Mesenteric fat pad (tissue), 1 donor: ENCODE results near the gene TAF5L. TPM values are rescaled to one million over a fixed set of nuclear protein-coding genes. Genes with fewer than 3 reads are reported as not detected.
"Not testable (repeated sequence)": the region's sequence is repeated elsewhere in the genome, so short reads cannot be mapped to it uniquely, and the experiment has no call there.

Source experiments
- DNase-seq: peaks from one replicate; pipeline ENCODE4 v3.0.0-alpha.2; 2020; ENCODE audit warnings: low spot score
- total RNA-seq: library from RNA; stranded (reverse); fragmentation: NEBNext Ultra II Directional; extraction: Animal tissue kit (Norgen Biotek cat#: 25700); gene quantifications from one replicate; pipeline ENCODE4 v1.2.1, GENCODE V29; 2021
- donor health status: DM: yes; HTN: yes; CAD: no.

Gene TAF5L
- total RNA-seq, 1 donor from 2014 or later, result 24.8 TPM

DNA sequence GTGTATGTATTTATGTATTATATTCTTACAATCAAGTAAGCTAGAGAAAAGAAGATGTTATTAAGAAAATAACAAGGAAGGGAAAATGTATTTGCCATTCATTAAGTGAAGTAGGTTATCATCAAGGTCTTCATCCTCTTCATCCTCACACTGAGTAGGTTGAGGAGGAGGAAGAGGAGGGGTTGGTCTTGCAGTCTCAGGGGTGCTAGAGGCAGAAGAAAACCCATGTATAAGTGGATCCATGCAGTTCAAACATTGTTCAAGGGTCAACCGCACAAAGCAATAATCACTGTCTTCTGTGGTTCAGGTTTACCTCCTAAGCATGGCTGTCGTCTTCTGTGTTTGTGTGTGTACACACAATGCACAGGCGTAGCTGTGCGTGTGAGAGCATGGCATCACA, 17.0 kb upstream of the TAF5L start:
- no peak for DNase-seq

DNA sequence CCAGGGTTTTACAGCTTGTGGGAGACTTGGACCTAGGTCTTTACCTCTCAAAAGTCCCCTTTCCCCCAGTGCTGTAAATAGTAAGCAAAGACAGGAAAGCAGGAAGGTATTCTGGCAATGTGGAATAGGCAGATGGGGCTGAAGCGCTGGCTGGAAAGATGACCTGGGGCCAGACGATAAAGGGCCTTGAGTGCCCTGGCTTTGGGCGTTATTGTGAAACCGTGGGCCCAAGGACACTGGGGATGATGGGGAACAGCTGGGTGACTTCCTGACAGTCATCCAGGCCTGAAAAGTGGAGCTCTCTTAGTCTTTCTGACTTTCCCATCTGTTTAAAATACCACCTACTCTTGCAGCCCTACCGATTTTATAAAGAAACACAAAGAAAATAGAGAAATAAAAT, 16.5 kb upstream of the TAF5L start:
- DNase-seq, result peak; percentile 57

DNA sequence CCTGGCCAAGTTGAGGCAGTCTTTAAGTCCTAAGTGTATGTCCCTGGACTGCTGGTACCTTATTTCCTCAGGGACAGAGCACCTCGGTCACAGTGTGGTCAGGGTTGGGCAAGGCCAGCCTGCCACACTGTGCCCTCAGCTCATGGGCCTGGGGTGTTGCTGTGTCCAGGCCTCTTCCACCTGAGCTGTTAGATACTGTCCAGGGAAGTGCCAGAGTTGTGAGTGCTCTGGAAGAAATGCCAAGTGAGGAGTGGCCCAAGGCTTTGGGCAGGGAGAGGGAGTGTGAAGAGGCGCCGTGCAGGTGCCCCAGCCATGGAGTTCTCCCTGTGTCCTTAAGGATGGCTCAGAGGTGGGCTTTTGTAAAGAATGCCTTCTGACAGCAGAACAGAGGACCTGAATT, 15.4 kb upstream of the TAF5L start:
- DNase-seq, result peak; percentile 57

DNA sequence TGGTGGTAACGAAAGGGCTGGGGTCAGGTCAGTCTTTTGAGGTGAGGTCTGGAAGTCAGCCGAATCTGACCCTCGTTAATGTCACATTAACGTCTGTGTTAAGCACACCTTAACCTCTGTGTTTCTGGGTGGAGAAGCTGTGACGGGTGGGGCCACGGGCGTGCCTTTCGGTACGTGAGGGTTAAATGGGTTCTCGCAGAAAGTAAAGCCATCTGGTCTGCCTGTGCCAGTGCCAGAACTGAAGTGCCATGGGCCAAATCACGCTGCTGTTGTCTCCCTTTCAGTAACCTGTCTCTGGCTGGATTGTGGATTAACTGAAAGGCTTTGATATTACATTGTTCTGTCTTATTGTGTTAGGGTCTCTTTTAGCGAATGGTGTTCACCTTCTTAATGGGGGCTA, 14.5 kb upstream of the TAF5L start:
- DNase-seq, result no peak

DNA sequence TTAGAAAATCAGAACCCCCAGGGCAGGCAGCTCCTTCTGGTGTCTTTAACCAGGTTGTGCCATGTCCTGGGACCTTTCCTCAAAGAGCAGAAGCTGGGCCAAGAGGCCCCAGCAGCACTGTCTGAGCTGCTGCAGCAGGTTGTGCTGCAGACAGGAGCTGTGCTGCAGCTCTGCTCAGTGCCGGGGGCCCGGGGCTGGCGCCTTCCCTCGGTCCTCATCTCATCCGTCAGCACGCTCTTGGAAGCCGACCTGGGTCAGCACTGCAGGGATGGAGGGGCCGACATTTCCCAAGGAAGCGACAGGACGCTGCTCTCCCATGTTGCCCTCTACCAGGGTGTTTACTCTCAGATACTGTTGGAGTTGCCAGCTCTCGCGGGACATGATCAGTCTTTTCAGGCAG, 11.8 kb upstream of the TAF5L start:
- no peak for DNase-seq

DNA sequence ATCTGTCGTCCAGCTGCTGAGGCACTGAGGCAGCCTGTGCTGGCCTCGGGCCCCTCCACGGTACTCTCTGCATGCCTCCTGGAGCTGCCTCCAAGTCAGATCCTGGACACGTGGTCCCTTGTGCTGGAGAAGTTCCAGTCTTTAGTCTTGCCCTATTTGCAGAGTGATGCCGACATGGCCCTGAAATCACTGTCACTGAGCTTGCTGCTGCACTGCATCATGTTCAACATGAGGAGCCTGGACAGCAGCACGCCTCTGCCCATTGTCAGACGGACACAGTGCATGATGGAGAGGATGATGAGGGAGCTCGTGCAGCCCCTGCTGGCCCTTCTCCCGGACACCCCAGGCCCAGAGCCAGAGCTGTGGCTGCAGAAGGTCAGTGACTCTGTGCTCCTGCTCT, 10.1 kb upstream of the TAF5L start:
- no peak for DNase-seq

DNA sequence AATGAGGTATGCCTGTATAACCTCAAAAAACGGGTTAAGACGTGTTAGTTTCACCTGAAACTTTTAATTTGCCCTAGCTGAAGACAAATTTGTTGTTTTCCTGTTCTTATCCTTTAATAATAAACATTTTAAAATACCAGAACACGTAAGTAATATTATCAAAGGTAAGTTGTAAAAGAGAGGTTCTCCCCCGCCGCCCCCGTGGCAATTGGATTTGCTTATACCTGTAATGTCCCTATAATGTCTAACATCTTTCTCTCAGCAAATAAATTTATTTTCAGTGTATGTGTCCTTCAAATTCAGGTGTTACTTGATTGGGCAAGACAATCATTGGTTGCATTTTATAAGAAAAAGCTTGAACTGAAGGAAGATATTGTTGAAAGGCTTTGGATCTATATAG, 6.0 kb upstream of the TAF5L start:
- no peak for DNase-seq

DNA sequence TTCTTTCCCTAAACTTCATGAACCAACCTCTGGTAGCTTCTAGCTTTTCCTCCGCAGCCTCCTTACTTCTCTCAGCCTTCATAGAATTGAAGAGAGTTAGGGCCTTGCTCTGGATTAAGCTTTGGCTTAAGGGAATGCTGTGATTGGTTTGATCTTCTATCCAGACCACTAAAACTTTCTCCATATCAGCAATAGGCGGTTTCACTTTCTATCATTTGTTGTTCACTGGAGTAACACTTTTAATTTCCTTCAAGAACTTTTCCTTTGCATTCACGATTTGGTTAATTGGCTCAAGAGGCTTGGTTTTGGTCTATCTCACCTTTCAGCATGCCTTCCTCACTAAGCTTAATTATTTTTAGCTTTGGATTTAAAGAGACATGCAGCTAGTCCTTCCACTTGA, 5.2 kb upstream of the TAF5L start:
- DNase-seq, result no peak

DNA sequence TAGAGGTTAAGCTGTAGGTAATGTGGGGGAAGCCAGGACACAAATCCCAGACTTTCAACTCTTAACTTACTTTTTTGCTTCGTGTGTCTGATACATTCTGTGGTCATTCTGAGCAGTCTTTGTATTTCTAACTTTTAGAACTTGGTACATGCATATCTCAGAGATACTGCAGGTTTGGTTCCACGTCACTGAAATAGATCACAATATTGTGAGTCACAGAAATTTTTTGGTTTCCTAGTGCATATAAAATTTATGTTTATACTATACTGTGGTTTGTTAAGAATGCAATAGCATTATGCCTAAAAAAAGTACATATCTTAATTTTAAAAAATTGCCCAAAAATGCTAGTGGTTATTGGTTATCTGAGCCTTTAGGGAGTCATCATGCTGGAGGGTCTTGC, 3.3 kb upstream of the TAF5L start:
- no peak for DNase-seq

DNA sequence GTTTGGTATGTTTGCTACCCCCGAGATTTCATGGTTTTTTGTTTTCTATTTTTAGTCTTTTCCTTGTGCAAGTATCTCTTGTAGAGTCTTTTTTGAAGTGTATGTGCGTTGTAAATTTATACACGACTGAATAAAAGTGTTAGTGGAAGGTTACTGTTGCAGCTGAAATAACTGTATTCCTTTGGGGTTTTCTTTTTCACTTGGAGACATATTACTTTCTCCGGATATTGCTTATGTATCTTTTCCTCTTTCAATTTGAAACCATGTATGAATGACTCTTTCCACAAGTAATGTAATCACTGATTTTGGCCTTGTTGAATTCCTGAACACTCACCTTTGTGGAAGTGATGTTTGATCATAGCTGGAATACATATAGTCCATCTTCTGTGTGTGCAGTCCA, 1.1 kb upstream of the TAF5L start:
- no peak for DNase-seq

DNA sequence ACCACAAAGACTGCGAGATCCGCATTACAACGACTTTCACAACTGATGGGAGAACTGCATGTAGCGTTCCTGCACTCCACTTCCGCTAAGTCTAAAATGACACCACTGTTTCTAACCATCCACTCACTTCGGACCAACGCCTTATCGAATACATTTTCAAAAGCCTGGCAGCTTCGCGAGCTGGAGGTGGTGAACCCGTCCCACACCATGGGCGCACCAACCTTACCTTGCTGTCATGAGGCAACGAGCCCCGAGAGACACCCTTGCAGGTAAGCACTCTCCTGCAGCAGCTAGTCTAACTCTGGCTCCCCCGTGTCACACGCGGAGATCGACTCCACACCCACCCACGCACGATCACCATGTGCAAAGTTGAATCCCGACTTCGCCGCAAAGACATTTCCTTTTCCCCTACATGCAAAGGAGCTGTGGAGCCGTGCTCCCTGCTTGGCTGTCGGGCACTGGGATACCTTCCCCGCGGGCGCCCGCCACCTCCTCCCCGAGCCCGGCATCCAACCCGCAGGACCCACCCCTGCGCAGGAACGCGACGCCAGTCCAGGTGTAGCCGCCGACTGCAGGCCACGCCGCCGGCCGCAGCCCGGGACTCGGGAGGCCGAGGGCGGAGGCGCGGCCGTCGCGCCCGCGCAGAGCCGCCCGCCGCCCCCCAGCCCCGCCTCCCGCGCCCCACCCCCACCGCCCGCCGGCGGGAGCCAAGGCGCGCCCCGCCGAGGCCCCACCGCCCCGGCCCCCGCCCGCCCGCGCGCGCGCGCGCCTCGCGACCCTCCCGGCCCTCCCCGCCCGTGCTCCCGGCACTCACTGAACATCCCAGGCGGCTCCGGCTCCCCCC, 629 bp downstream of the TAF5L start:
- DNase-seq, result no peak

DNA sequence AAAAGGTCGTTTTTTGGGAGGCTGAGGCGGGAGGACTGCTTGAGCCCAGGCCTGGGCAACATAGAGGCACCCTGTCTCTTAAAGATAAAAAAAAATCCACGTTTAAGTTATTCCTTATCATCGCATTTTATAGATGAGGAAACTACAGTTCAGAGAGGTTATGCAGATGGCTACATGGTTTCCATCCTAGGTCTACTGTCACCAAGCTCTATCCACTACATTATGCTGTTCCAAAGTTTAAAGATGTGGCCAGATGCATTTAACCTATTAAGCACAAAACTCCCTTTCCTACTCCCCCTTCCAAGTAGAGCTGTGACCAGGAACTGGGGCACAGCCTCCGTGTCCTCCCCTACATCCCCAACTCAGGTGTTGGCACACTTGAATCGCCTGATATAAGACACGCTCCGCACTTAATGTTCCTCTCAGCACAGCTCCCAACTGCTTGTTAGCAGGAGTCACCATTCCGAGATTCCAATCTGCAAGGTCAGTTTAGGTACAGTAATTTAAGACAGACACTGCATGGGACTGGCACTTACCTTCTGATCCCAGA, 1.3 kb downstream of the TAF5L start:
- no peak for DNase-seq

DNA sequence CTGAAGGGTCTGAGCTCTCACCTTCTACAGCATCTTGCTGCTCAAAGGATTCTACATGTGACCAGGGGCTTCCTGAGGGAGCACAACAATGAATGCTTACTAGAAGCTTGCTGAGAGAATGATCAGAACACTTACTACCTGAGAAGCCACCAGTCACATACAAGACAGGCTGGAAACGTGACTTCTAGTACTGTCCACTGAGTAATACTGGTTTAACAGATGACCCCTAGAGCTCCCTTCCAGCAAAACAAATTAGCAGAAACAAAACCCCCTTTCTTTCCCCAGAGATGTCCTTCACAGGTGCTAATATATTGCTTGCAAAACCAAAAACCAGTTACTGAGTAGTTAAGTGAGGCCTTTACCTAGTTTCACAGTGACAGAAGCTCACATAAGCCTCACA, 2.1 kb downstream of the TAF5L start:
- no peak for DNase-seq

DNA sequence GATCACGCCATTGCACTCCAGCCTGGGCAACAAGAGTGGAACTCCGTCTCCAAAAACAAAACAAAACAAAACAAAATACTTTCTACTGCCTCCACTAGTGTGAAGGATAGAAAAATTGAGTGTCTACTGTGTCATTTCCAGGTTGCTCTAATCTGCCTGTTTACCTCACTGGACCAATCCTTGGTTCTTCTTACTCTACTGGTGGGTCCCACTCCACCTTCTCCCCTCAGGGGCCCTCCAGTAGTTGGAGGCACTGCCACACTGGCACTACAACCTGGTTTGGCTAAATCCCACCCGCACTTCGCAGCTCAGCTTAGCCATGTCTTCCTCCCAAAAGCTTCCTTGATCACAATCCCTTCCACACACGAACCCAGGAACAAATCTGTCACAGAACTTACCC, 2.7 kb downstream of the TAF5L start:
- no peak for DNase-seq

DNA sequence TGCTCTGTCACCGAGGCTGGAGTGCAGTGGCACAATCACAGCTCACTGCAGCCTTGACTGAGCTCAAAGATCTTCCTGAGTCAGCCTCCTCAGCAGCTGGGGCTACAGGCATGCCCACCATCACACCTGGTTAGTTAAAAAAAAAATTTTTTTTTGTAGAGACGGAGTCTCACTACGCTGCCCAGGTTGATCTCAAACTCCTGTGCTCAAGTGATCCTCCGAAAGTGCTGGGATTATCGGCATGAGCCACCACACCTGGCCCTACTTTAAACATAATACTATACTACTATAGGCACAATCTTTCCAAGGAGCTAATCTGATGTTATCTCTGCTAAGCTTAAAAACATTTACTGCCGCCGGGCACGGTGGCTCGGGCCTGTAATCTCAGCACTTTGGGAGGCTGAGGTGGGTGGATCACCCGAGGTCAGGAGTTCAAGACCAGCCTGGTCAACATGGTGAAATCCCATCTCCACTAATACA, 3.2 kb downstream of the TAF5L start:
- not testable (repeated sequence) for DNase-seq

DNA sequence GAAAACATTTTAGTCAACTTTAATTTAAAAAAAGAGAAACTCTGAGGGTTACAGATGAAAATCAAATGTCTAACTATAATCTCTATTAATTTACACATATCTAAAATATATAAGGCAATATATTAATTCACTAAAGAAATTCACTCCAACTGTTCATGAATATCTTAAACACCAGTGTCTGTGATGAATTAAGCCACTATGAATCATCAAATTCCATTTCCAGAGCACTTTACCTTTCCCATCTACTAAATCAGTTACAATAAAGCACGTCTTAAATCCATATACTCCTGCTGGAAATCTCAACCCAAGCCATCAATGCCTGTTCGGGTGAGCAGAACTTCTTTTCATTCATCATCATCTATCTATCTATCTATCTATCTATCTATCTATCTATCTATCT, 4.3 kb downstream of the TAF5L start:
- DNase-seq, result no peak

DNA sequence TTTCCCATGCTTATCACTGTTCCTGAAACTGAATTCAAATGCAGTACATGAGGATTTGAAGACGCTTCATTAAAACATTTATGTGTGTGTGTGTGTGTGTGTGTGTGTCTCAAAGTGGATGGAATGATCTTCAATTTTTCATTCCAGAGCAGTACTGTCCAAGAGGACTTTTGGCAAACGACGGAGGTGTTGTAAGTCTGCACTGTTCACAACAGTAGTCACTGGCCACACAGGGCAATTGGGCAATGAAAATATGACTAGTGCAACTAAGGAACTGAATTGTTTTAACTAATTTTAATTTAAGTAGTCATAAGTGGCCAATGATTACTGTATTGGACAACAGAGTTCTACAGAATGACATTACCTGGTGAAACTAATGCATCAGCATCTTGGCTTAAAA, 5.0 kb downstream of the TAF5L start:
- DNase-seq, result no peak

DNA sequence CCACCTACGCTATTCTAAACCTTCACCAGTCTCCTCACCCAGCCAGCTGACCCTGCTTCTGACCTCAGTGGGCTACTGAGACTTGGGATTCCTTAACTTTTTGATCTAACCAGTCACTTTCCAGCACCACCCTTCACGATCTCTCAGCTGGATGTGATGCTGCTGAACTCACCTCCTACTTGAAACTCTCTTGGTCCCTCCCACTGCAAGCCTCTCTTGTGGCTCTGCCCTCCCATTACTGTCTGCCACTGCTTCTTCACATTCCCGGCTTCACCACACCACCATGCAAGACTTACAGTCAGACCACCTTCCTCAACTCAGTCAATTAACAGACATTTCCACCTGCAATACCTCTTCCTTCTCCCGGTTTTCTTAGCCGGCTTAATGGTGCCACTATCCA, 6.3 kb downstream of the TAF5L start:
- no peak for DNase-seq

DNA sequence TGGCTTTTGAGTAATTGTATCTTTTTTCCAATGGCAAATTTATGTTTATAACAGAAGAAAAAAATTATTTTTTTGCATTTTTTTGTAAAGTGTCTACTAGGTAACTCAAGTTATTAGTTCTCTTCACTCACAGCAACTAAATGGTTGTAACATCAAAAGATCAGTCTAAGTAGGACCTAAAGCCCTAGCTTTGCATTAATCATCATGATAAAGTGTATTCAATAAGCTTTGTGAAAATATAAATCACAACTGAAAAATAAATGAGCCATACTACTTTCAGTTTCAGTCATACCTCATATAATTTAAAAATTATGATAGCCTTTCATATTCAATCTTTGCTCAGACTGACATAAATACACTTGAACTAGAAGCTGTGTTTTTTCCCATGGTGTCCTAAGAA, 6.9 kb downstream of the TAF5L start:
- DNase-seq, result no peak

DNA sequence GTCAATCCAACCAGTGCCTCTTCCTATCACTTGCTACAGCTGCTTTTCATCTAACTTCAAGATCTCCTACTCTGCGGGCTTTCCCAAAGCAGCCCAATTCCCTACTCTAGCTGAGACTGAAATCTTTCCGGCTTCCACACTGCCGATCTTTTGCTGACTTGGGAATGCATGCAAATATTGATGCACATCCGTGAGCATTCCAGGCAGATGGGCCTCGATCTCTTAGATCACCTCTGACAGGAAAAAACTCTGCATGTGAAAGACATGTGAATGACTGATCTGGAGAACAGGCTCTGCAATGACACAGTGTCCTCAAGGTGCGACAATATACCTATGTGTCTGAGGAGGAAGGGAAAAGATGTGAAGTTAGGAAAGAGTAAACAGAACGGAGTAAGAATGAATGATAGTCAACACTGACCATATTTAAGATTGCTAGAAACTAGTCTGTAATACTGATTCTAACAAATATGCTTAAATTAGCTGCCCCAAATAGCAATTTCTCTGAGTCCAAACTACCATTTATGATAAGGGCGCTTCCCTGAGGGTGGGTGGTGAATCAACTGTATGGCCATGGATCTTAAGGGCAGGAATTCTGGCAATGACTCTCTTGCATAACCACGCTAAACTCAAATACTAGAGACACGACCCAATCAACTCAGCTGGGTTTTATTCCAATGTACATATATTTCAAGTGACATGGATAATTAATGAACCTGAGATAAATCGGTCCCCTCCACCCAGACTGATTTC, 8.4 kb downstream of the TAF5L start:
- no peak for DNase-seq

DNA sequence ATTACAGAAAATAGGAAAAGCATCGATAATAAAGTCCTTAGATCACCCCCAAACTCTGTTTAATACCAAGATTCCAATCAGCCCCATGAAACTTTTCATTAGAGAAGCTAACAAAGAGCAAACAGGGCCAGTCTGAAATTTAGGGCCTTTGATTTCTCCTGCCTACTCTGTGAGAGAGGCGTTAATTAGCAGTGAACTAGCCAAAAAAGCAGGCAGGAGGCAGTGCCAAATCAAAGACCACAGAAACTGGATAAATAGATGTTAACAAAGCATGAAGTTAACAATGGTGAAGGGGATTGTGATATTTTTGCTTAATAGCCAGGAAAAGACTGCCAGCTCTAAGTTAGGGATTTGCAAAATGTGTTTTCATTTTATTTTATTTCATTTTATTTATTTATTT, 11.2 kb downstream of the TAF5L start:
- DNase-seq, result no peak

DNA sequence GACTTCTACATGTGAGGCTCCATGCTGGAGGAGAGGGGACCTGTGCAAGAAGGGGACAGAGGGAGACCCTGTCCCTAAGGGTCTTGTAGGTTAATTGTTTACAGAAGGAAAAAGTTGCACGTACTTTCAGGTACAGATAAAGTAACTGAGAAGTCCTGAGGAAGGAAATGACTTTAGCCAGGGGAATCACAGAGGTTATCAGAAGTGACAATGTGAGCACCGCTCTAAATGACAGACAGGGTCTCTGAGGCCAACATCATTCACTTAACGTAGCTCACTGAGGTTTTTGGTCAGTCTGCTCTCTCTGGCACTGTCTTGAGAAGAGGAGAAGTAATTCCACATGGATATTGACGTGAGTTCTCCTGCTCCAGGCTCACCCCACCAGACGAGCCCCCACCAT, 12.0 kb downstream of the TAF5L start:
- DNase-seq, result no peak
